Activated B cell treated with CpG ODN at 0.5 μM for 24 hours (primary cell): Measurements from ENCODE around the gene GJB3. TPM values are rescaled to one million over a fixed set of nuclear protein-coding genes. Genes with fewer than 3 reads are reported as not detected.

Experiments
- ATAC-seq: fragments of 200-7000 bp; cut with Tn5 transposase; one replicate; pipeline ENCODE4 v1.10.0; 2021; ENCODE audit warnings: low read depth, mild to moderate bottlenecking, moderate library complexity
- CTCF ChIA-PET: fragments of 350-600 bp; sonication (Branson Sonifier 250); formaldehyde crosslinking; loops from one replicate; lab custom pipeline; 2021; ENCODE audit warnings: antibody characterized with exemption; lab: Charles Lee
- POLR2A ChIA-PET: fragments of 350-600 bp; sonication (Branson Sonifier 250); formaldehyde crosslinking; loops from one replicate; lab custom pipeline; 2021; ENCODE audit warnings: antibody characterized with exemption; lab: Charles Lee
- DNase-seq: peaks from one replicate; pipeline ENCODE4 v3.0.0; 2022
- H3K27ac Mint-ChIP-seq: one replicate; pipeline ENCODE4 v1.8.0; 2020; ENCODE audit warnings: mixed read lengths
- H3K27me3 Mint-ChIP-seq: one replicate; pipeline ENCODE4 v1.8.0; 2021; ENCODE audit warnings: mixed read lengths
- H3K36me3 Mint-ChIP-seq: one replicate; pipeline ENCODE4 v1.8.0; 2021; ENCODE audit warnings: low read depth, mixed read lengths
- H3K4me1 Mint-ChIP-seq: one replicate; pipeline ENCODE4 v1.8.0; 2021; ENCODE audit warnings: mixed read lengths
- H3K4me3 Mint-ChIP-seq: one replicate; pipeline ENCODE4 v1.8.0; 2020; ENCODE audit warnings: mild to moderate bottlenecking, mixed read lengths
- H3K9me3 Mint-ChIP-seq: one replicate; pipeline ENCODE4 v1.8.0; 2020; ENCODE audit warnings: mixed read lengths
- intact Hi-C: fragments of 100-400 bp; cut with micrococcal nuclease; formaldehyde crosslinking; loops from one replicate; pipeline ENCODE4 v1.15.1; 2024
- total RNA-seq: library from RNA; stranded (reverse); gene quantifications from 2 replicates; pipeline ENCODE4 v1.2.3, GENCODE V29; 2022
- TF ChIP-seq, protein P1 (sequence below): fragments of 200-600 bp; IDR thresholded peaks from one replicate; pipeline ENCODE4 v1.8.0; 2022; ENCODE audit warnings: antibody characterized with exemption, mild to moderate bottlenecking

Gene GJB3
- total RNA-seq, 1 donor from 2014 or later: not detected

- TF ChIP-seq, protein P1, sequence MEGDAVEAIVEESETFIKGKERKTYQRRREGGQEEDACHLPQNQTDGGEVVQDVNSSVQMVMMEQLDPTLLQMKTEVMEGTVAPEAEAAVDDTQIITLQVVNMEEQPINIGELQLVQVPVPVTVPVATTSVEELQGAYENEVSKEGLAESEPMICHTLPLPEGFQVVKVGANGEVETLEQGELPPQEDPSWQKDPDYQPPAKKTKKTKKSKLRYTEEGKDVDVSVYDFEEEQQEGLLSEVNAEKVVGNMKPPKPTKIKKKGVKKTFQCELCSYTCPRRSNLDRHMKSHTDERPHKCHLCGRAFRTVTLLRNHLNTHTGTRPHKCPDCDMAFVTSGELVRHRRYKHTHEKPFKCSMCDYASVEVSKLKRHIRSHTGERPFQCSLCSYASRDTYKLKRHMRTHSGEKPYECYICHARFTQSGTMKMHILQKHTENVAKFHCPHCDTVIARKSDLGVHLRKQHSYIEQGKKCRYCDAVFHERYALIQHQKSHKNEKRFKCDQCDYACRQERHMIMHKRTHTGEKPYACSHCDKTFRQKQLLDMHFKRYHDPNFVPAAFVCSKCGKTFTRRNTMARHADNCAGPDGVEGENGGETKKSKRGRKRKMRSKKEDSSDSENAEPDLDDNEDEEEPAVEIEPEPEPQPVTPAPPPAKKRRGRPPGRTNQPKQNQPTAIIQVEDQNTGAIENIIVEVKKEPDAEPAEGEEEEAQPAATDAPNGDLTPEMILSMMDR: no peak
- ChIA-PET CTCF (no interaction called here), POLR2A (no interaction called here)
- H3K27ac Mint-ChIP-seq: no peak overlapping the region
- H3K27me3 Mint-ChIP-seq: peaks cover 8% of the 10 kb centered on the region
- no peaks in the 10 kb centered on the region for H3K36me3 Mint-ChIP-seq
- H3K9me3 Mint-ChIP-seq: no peaks in the 10 kb centered on the region
- no peak for DNase-seq
- ATAC-seq: no peak
- no peak overlapping the region for H3K4me3 Mint-ChIP-seq
- intact Hi-C loops: no loop called here
- H3K4me1 Mint-ChIP-seq: no peaks in the 10 kb centered on the region
Observed at GRCh38 chr1:34746785-34747637, 34.0 kb upstream of the GJB3 start.

- TF ChIP-seq, protein P1: no peak
- DNase-seq: no peak
- ATAC-seq: no peak
- Mint-ChIP-seq H3K9me3 (no peaks in the 10 kb centered on the region), H3K36me3 (no peaks in the 10 kb centered on the region), H3K27me3 (peaks cover 8% of the 10 kb centered on the region), H3K27ac (no peak overlapping the region), H3K4me3 (no peak overlapping the region), H3K4me1 (no peaks in the 10 kb centered on the region)
- POLR2A ChIA-PET: no interaction called here
- intact Hi-C loops: no loop called here
- CTCF ChIA-PET: no interaction called here
Observed at GRCh38 chr1:34747638-34747941, 33.4 kb upstream of the GJB3 start.

DNA sequence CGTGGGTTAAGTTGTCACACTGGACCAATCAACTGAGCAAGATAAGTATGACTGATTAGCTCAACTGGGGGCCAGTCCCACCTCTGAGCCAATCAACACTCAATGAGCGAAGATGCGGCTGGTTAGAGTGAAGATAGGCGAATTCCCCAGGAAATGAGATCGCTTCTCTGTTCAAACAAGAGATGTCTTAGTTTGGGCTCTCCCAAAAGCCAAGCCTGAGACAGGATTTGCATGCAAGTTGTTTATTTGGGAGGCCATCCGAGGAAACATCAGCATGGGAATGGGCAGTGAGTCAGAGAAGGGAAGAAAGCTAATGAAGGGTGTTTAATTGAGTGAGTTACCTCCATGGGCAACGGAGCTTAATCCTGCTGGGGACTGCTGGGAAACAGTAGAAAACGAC is 31.0 kb upstream of the GJB3 start:
- H3K27me3 Mint-ChIP-seq: peaks cover 11% of the 10 kb centered on the region
- CTCF ChIA-PET: no interaction called here
- ATAC-seq (no peak), DNase-seq (no peak)
- H3K4me3 Mint-ChIP-seq: no peak overlapping the region
- H3K27ac Mint-ChIP-seq: no peak overlapping the region
- H3K36me3 Mint-ChIP-seq: no peaks in the 10 kb centered on the region
- POLR2A ChIA-PET: no interaction called here
- intact Hi-C loops: no loop called here
- H3K9me3 Mint-ChIP-seq: no peaks in the 10 kb centered on the region
- TF ChIP-seq, protein P1: no peak
- H3K4me1 Mint-ChIP-seq: no peaks in the 10 kb centered on the region

- no peak for ATAC-seq
- intact Hi-C loops: no loop called here
- no peaks in the 10 kb centered on the region for H3K36me3 Mint-ChIP-seq
- no peaks in the 10 kb centered on the region for H3K4me1 Mint-ChIP-seq
- no peaks in the 10 kb centered on the region for H3K9me3 Mint-ChIP-seq
- no peak for DNase-seq
- POLR2A ChIA-PET: no interaction called here
- H3K27ac Mint-ChIP-seq: no peak overlapping the region
- H3K4me3 Mint-ChIP-seq: no peak overlapping the region
- TF ChIP-seq, protein P1: no peak
- CTCF ChIA-PET: no interaction called here
- H3K27me3 Mint-ChIP-seq: peaks cover 9% of the 10 kb centered on the region
Observed at GRCh38 chr1:34750610-34751009, 30.4 kb upstream of the GJB3 start.

DNA sequence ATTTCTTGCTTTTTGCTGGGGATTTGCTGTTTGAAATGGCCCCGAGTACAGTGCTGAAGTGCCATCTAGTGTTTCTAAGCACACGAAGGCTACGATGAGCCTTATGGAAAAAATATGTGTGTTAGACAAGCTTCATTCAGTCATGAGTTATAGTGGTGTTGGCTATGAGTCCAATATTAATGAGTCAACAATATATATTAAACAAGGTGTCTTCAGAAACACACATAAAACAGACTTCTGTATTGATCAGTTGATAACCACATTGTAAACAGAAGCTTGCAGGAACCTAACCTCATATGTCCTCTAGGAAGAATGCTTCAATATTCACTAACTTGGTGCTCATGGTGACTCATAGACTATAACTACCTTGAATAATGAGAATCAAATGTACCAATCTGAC is 27.9 kb upstream of the GJB3 start:
- ATAC-seq: no peak
- intact Hi-C loops: no loop called here
- CTCF ChIA-PET: interaction anchor here (2.5 kb wide), 1 partner anchor 10 kb away, joined by 7 read pairs; no protein-coding TSS in a partner anchor
- Mint-ChIP-seq H3K27ac (no peak overlapping the region), H3K36me3 (no peaks in the 10 kb centered on the region), H3K4me1 (no peaks in the 10 kb centered on the region), H3K4me3 (no peak overlapping the region), H3K27me3 (peaks cover 8% of the 10 kb centered on the region), H3K9me3 (no peaks in the 10 kb centered on the region)
- DNase-seq: no peak
- TF ChIP-seq, protein P1: no peak
- POLR2A ChIA-PET: no interaction called here
